HG03354 (cell line): ENCODE data around the gene SLC37A4.
"Not testable (repeated sequence)": the region's sequence is repeated elsewhere in the genome, so short reads cannot be mapped to it uniquely, and the experiment has no call there.

ENCODE experiments used
- ATAC-seq: cut with Tn5 transposase; IDR thresholded peaks from one replicate; pipeline ENCODE4 v1.9.1; 2021; ENCODE audit warnings: mild to moderate bottlenecking; ENCODE audit not compliant: unreplicated experiment, poor library complexity, severe bottlenecking

Gene SLC37A4

GRCh38 chr11:119030329-119031047, at the start of gene SLC37A4:
Gene SLC37A4, minus strand, starts transcription at chr11:119030877.
- peak; percentile 90 for ATAC-seq

DNA sequence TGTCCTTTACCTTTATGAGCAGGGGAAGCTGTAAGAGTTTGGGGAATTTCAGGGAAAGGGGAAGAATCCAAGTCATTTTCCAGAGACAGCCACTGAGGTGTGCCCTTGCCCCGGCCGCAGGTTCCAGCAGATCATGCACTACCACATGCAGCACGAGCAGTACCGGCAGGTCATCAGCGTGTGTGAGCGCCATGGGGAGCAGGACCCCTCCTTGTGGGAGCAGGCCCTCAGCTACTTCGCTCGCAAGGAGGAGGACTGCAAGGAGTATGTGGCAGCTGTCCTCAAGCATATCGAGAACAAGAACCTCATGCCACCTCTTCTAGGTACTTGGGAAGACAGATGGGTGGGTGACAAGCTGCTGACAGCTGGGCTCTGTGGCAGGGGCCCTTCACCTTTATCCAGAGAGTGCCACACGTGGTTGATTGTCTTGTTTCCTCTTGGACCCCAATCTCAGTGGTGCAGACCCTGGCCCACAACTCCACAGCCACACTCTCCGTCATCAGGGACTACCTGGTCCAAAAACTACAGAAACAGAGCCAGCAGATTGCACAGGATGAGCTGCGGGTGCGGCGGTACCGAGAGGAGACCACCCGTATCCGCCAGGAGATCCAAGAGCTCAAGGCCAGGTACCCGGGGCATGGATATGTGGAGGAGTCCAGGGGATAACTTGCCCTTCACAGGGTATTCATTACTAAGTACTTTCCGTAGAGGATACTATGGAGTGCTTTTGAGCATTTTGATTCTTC, 48.2 kb upstream of the SLC37A4 start:
- no peak for ATAC-seq

DNA sequence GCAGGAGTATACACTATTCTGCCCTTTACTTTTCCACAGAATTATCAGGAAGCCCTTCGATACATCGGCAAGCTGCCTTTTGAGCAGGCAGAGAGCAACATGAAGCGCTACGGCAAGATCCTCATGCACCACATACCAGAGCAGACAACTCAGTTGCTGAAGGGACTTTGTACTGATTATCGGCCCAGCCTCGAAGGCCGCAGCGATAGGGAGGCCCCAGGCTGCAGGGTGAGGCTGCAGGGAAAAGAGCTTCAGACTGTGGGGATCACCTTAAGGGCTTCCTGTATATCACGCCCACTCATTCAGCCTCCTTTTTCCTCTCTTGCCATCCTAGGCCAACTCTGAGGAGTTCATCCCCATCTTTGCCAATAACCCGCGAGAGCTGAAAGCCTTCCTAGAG, 47.2 kb upstream of the SLC37A4 start:
- ATAC-seq: no peak

- peak; percentile 89 for ATAC-seq
Observed at GRCh38 chr11:119067371-119068222, 36.9 kb upstream of the SLC37A4 start, which contains the start of gene VPS11. Gene VPS11, plus strand, starts transcription at chr11:119067818. Its CDS starts 6 bp downstream, at chr11:119067824.

DNA sequence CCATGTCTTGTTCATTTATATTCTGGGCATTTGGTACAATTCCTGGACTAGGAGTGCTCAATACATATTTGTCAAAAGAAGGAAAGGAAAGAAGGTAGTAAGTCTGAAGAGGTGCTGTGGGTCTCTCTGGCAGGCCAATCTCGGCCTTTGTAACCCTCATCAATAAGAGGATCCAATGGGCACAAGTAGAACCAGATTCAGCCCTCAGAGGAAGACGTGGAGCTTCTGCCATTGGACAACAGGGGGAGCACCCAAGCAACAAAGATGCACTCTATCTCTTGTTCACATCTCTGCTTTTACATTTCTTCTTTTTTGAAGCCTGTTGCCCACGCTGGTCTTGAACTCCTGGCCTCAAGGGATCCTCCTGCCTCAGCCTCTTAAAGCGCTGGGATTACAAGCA, 34.7 kb upstream of the SLC37A4 start:
- no peak for ATAC-seq

DNA sequence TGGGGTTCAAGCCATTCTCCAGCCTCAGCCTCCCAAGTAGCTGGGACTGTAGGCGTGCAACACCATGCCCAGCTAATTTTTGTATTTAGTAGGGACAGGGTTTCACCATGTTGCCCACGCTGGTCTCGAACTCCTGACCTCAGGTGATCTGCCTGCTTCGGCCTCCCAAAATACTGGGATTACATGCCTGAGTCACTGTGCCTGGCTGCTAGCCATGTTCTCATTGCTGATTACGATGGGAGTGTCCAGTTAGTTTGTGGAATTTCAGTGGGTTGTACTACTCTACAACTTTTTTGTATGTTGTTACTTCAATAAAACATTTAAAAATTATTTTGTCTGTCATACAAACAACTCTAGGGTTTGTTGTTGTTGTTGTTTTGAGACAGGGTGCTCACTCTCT, 32.1 kb upstream of the SLC37A4 start:
- ATAC-seq: no peak

DNA sequence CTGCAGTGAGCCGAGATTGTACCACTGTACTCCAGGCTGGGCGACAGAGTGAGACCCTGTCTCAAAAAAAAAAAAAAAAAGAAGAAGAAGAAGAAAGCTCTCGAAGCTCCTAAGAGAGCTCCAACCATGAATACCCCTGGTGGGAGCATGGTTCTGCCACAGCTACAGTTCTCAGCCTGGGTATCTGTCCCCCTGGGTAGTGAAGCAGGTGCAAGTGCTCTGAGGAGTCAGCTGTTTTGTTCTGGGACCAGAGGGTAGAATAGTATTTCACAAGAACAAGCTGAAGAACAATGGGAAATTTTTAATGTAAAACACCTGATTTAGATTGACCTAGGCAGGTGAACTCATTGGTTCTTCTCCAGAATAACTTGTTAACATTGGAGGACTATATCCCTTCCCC, 30.6 kb upstream of the SLC37A4 start:
- no peak for ATAC-seq

GRCh38 chr11:119059128-119059527, 28.5 kb upstream of the SLC37A4 start:
- ATAC-seq: not testable (repeated sequence)

DNA sequence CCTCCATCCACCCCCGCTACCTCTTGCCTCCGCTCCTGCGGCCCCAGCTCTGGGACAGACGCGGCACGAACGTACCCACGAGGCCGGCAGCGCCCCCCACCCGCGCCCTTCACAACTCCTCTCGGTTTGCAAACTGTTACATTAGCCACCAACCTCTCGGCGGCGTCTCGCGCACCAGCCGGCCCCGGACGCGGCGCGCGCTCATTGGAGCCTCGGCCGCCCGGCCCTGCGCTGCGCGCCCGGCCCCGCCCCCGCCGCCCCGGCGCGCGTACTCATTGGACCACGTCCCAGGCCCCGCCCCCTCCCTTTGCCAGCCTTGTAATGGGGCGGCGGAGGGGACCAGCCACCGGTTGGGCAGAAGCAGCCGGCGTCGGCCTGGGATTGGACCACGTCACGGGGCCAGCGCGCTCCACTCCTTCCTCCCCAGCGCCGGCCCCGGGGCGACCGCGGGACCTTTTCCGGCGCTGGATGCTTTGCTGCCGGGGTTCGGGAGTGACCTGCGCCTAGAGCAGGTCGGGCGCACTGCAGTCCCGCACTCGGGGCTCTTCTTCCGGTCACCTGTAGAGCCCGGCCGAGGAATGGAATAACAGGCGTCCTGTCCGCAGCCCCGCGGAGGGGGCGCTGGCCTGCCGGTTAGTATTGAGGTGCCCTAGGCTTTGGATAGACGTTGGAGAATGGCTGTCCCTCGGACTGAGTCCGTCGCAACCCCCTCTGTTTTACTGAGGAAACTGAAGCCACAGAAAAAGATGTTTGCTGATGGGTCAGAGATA, 26.5 kb upstream of the SLC37A4 start, which contains the start of gene HYOU1:
TSS of gene HYOU1 (minus strand) at position 206 of the 770 bp plus-strand sequence. CDS start 1,045 bp downstream, outside the sequence.
- ATAC-seq: peak; percentile 92

DNA sequence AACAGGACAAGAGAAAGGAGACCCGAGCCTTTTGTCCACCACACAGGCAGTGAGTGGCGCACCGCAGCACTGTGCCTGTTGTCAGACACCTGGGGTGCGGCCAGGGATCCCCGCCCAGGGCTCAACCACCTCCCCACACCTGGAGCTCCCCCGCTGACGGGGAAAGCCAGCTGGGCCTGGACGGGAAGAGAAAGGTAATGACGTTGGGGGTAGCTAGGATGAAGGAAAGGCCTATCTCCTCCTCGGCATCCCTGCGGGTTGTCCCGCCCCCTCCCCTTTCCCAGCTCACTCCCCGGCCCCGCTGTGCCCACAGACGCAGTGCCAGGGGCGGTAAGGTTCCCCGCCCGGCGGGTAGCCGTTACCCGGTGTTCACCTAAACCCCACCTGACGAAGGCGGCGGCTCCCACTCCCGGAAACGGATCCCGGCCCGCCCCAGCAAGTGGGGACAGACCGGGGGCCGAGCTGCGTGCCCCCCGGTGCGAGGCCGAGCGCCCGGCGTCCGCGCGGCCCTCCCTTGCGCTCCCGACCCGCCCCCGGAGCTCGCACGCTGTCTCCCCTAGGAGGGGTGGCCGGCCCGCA, 25.8 kb upstream of the SLC37A4 start:
- peak; percentile 19 for ATAC-seq

DNA sequence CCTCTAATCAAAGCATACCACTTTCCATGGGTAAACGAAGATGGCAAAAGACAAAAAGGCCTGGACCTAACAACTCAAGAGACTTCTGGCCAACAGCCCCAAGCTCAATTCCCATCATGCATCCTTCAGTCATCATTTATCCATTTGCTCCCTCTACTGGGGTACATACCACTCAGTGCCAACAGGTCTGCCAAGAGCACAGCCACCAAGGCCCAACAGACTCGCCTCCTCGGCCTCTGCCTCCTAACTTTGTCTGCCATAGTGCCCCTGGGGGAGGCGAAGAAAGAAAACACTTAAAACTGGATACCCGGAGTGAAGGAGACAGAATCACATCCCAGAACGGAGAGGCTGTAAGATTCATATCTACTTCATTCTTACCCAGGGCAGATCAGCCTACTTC, 25.2 kb upstream of the SLC37A4 start:
- no peak for ATAC-seq

- ATAC-seq: no peak
Observed at GRCh38 chr11:119054418-119054817, 23.7 kb upstream of the SLC37A4 start.

DNA sequence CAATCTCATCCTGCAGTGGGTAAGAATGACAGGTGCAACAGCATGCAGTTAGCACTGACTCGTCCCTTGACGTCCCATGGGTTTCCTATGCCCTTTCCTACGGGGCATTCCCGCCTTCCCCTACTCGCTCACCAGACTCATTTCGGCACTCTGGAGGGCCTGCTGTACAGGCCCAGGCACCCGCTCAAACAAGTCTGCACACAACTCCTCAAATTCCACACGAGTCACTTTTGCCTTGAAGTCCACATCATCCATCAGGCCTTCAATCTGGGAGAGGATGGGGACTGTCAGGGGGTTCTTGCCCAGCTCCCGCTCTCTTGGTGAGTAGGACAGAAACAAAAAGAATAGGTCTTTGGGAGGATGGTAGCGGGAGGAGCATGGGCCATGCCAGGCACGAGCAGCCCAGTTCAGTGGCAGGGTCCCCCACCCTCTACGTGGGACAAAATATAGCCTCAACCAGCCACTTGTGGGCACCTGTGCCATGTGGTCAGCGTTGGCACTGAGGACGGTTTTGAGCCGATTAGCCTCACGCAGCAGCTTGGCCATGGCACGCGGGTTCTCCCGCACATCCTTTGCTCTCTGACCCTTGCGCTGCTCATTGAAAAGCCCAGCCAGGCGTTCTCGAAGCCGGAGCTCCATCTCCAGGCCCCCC, 21.6 kb upstream of the SLC37A4 start:
- ATAC-seq: no peak

DNA sequence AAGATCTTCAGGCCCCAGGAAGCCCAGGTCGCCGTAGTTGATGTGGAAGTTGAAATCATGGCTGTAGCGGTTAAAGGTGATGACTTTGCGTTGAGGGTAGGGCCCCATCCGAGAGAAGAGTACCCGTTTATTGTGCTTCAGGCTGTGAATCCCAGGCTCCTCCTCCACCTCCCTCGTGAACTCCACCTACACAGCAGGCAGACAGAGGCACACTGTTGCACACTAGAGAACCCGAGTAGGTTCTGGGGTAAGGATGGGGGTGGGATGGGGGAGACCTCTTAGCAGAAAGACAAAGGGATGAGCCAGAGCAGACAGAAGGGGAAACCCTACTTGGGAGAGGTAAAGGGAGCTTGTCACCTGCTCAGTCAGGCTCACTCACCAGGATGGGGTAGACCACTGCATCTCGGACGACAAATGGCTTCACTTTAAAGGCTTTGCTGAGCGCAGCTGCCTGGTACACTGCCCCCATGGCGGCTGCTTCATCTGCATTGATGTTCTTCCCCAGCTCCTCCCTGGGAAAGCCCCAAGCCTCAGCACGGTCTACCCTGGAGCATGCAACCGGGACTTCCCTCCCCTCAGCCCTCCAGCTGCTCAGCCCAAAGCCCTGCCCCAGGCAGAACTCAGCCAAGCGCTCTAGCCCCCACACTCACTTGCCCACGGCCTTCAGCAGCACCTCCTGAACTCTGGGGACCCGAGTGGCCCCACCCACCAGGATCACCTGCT, 20.9 kb upstream of the SLC37A4 start:
- ATAC-seq: no peak

GRCh38 chr11:119049081-119049480, 18.4 kb upstream of the SLC37A4 start:
- no peak for ATAC-seq

GRCh38 chr11:119048644-119049043, 18.0 kb upstream of the SLC37A4 start:
- ATAC-seq: no peak

DNA sequence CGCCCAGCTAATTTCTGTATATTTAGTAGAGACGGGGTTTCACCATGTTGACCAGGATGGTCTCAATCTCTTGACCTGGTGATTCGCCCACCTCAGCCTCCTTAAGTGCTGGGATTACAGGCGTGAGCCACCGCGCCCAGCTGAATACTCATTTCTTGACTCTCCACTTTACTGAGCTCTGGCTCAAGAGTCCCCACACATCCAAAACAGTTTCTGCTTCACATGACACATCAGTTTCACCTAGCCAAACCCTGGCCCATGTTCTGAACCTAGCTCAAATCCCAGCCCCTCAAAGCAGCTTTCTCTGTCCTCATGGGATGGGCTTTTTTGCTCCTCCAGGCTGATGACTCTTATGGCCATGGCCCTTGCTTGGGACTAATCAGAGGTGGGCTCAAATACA, 16.5 kb upstream of the SLC37A4 start:
- ATAC-seq: no peak

DNA sequence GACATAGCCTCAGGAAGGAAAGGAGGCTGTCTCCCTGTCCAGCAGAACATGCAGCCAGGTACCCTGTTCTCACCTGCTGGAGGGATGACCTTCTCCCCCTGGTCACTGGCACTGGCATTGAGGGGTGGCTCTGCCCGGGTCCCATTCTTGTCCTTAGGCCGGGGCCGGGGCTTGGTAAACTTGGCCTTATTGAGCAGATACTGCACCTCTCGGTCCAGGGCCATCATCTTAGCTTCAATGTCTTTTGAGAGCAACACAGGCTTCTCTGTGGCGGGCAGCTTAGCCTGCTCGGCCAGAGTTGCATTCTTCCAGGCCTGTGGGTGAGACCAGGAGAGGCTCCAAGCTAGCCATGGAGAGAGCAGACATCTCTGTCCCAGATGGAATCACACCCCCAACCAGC, 15.8 kb upstream of the SLC37A4 start:
- no peak for ATAC-seq
